Measurements from ENCODE around the gene UTS2R. TPM values are rescaled to one million over a fixed set of nuclear protein-coding genes. Genes with fewer than 3 reads are reported as not detected.
A peak's percentile ranks its signal among the peaks of the same experiment; 100 is the strongest.

UTS2R gene
- total RNA-seq, 1 donor from 2014 or later = 0.76 TPM

DNA sequence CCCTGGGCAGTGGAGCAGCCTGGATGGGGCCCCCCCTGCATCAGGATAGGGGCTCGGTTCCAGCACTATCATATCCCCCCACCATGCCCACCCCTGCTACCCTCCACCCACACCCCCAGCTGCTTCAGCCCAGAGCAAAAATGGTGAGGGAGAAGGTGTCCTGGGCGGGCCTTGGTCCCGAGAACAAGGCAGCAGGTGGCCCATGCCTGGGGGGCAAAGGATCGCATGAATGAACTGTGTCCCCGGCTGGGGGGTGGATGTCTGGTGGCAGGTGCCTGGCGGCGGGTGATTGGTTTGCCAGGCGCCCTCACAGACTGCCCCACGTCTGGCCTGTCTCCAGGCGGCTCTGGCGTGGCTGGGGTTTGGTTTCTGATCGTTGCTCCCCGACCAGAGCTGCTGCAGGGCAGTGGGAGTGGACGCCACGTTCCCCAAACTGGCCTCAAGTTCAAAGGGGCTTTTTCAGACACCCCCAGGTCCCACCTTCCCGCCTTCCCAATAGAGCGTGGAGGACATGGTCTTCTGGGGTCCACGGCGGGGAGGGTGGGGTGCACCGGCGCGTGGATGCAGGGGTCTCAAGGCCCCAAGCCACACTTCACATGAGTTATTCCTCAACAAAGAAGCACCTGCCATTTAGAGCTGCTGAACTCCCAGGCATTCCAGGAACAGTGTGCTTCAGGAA is 12.6 kb downstream of the UTS2R start:
- intact Hi-C loops (cut with DNase I) = no loop called here
- no peak for ATAC-seq
- peak; percentile 54 for DNase-seq (ENCODE audit: missing footprints)

DNA sequence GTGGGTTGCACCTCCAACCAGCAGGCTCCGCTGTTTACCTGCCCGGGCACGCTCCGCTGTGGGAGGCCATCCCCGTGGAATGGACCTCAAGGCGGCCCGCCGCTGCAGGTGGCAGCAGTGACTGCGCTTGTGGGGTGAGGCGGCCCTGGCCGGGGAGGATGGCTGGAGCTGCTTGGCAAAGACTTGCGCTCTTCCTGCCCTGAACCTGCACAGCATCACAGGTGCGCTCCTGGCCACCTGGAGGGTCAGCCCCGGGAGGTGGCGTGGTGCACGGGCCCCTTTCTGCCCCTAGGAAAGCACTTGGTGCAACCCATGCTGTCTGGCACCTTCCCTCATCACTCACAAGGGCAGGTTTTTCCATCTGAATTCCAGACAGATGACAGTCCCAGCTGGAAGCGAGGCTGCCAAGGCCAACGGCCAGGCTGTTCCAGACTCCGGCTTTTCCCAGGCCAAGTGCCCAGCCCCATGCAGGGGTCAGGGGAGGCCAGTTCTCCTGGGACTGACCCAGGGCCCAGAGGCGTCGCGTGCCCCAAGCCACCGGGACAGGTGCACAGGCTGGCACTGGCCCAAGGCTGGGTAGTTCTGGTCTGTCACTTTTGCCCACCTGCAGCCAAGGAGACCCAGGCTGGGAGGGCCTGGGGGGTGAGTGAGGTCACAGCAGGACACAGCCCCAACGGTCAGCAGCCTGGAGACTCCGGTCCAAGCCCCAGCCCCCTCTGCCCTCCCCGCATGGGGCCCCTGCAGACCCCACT is 13.3 kb downstream of the UTS2R start:
- DNase-seq (ENCODE audit: missing footprints) (peak; percentile 84), ATAC-seq (peak; percentile 85)
- intact Hi-C loops (cut with DNase I) = no loop called here

DNA sequence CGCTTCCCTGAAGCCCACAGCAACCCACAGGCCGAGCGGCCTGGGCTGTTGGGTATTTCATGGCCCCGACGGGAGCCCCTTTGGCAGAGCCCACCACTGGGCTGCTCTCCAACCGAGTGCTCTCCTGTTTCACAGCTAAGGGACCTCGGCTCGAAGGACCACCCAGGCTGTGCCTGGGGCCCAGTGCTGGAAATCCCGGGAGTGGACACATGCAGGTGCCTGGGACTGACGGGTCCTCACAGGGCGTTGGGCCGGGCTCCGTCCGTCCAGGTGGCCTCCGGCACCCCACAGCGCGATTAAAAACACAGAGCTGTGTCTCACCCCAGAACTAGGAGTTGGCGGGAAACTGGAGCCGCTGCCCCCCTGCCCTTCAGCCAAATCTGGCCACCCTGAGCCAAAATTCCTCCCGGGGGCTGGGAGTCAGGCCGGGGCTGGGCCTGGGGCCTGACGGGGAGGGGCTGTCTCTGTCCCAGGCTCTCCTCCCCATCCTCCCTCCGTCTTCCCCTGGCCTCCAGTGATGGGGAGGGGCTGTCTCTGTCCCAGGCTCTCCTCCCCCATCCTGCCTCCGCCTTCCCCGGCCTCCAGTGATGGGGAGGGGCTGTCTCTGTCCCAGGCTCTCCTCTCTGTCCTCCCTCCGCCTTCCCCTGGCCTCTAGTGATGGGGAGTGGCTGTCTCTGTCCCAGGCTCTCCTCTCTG is 14.1 kb downstream of the UTS2R start:
- no peak for DNase-seq (ENCODE audit: missing footprints)
- intact Hi-C loops (cut with DNase I) = no loop called here
- ATAC-seq = peak; percentile 20

DNA sequence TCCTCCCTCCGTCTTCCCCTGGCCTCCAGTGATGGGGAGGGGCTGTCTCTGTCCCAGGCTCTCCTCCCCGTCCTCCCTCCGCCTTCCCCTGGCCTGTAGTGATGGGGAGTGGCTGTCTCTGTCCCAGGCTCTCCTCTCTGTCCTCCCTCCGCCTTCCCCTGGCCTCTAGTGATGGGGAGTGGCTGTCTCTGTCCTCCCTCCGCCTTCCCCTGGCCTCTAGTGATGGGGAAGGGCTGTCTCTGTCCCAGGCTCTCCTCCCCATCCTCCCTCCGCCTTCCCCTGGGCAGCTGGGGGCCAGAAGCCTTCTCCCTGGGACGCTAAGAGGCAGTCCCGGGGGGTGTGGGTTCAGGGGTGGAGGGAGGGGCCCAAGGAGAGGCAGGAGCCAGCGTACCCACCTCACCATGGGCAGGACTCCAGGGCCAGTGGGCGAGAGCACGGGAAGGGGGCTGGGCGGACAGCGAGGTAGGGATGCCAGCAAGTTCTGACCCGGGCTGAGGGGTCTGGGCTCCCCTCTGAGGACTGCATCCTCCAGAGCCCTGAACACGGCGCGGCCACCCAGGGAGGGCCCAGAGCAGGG is 14.8 kb downstream of the UTS2R start:
- ATAC-seq (peak; percentile 45), DNase-seq (ENCODE audit: missing footprints) (no peak)
- intact Hi-C loops (cut with DNase I) = no loop called here

- DNase-seq (ENCODE audit: missing footprints) = no peak
- intact Hi-C loops (cut with DNase I) = no loop called here
- ATAC-seq = no peak
These were observed 15.5 kb downstream of the UTS2R start for GRCh38 chr17:82386881-82387704.

- intact Hi-C loops (cut with DNase I) = no loop called here
- no peak for DNase-seq (ENCODE audit: missing footprints)
- no peak for ATAC-seq
These were observed 16.1 kb downstream of the UTS2R start for GRCh38 chr17:82387705-82388106.

- DNase-seq (ENCODE audit: missing footprints) (no peak), ATAC-seq (no peak)
- intact Hi-C loops (cut with DNase I) = no loop called here
These were observed 16.8 kb downstream of the UTS2R start for GRCh38 chr17:82388223-82388921.

DNA sequence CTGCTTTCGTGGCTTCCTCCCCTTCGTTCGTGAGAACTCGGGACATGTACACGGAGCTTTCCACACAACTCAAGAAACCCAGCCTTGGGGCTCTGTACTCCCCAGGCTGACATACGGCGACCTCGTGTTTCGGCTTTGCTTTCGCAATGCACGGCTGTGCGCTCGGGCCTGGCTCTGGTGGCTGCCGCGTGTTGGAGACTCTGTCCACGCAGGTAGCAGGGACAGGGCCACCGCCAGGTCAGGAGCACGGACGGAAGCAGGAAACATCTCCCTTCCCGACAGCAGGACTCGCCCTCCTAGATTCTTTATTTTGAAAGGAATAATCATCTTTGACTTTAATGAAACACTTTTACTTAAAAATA is 17.3 kb downstream of the UTS2R start:
- intact Hi-C loops (cut with DNase I) = no loop called here
- no peak for ATAC-seq
- DNase-seq (ENCODE audit: missing footprints) = no peak

DNA sequence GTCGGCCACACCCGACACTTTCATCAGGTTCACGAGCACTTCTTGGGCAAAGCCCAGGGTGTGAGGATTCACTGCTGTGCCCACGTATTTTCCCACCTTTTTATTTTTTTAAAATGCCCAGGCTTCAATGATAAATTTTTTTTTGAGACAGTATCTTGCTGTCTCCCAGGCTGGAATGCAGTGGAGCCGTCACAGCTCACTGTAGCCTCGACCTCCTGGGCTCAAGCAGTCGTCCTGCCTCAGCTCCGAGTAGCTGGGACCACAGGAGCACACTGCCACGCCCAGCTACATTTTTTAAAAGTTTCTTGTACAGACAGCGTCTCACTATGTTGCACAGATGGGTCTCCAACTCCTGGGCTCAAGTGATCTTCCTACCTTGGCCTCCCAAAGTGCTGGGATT is 17.8 kb downstream of the UTS2R start:
- intact Hi-C loops (cut with DNase I) = no loop called here
- ATAC-seq (no peak), DNase-seq (ENCODE audit: missing footprints) (no peak)

- intact Hi-C loops (cut with DNase I) = no loop called here
- DNase-seq (ENCODE audit: missing footprints) = no peak
- ATAC-seq = no peak
These were observed 18.7 kb downstream of the UTS2R start for GRCh38 chr17:82390015-82390859.

DNA sequence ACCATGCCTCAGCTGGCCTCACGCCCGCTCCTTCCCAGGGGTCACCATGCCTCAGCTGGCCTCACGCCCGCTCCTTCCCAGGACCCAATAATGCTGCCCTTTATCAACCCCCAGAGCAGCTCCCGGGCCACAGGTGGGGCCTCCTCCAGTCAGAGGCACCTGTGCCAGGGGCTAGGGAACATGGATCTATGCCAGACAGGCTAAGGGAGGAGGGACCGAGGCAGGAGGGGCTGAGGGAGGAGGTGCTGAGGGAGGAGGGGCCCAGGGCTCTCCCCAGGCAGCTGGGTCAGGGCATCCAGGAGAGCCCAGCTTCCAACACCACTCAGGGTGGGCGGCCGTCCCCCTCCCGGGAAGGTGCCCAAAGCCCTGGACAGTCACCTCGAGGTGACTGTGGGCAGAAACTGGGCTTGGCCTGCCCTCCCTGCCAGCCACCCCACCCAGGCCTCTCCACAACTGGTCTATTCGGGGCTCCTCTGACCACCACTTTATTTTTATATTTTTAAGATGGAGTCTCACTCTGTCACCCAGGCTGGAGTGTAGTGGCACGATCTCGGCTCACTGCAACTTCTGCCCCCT is 19.4 kb downstream of the UTS2R start:
- DNase-seq (ENCODE audit: missing footprints) = no peak
- ATAC-seq = no peak
- intact Hi-C loops (cut with DNase I) = no loop called here

DNA sequence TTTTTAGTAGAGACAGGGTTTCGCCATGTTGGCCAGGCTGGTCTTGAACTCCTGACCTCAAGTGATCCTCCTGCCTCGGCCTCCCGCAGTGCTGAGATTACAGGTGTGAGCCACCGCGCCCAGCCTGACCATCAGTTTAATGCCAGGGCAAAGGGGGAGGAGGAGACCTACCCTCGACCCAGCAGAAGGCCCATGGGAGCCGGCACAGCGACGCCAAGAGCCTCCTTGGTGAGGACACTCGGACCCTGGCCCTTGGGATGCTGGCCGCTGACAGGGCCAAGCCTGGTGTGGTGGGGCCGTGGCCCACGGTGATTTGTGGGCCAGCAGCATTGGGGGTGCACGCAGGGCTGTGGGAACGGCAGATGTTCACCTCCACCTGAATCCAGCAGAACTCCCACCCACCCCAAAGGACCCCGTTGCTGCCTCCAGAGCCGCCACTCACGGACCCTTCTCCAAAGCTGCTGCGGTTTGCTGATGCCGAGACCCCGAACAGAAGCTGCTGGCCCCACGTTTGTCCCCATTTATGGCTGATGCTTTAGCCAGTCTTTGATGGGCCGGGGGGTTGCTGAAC is 20.0 kb downstream of the UTS2R start:
- ATAC-seq = no peak

DNA sequence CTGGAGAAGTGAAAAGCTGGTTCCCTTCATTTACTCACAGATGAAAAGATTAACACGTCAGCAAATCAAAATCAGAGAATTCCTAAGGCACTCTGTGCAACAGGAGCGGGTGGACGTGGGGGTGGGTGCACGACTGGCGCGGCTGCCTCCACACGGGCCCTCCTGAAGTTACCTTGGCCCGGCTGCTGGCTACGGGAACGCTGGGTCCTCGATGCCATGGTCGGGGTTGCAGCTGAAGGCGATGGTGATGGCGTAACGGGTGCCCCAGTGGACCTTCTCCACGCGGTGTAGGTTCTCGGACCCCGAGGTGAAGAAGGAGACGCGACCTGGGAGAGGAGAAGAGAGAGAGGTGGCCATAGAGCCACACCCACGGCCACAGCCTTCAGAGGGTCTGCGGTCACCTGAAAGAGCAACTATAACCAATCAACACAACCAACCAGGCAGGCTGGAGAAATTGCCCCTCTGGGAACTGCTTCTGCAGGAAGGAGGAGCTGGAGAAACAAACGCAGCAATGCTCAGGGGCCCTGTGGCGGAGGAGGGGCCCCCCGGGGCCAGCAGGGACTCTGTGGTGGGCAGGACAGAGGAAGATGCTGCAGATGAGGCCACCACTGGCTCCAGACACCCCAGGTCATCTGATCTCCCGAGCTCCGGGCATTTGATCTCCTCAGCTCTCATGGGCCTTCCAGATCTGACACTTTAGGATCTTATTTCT is 20.8 kb downstream of the UTS2R start:
- no peak for ATAC-seq
- intact Hi-C loops (cut with DNase I) = no loop called here
- DNase-seq (ENCODE audit: missing footprints) = peak; percentile 52

More for the DNA sequence above, 20.0 kb downstream of the UTS2R start:
- no peak for DNase-seq (ENCODE audit: missing footprints)
- intact Hi-C loops (cut with DNase I) = no loop called here

- DNase-seq (ENCODE audit: missing footprints) (peak; percentile 9), ATAC-seq (no peak)
- intact Hi-C loops (cut with DNase I) = no loop called here
These were observed 21.4 kb downstream of the UTS2R start for GRCh38 chr17:82392941-82393340.

- intact Hi-C loops (cut with DNase I) = no loop called here
- peak; percentile 9 for DNase-seq (ENCODE audit: missing footprints)
These were observed 22.7 kb downstream of the UTS2R start for GRCh38 chr17:82394278-82394677.

More at GRCh38 chr17:82394278-82394677, 22.7 kb downstream of the UTS2R start:
- ATAC-seq = no peak
